Chondrocyte (in vitro differentiated cells): ENCODE data around the gene IPO5. TPM values are rescaled to one million over a fixed set of nuclear protein-coding genes. Genes with fewer than 3 reads are reported as not detected.
"Not testable (repeated sequence)": the region's sequence is repeated elsewhere in the genome, so short reads cannot be mapped to it uniquely, and the experiment has no call there.

Experiments used
- DNase-seq: peaks from one replicate; pipeline ENCODE4 v3.0.0; 2021; ENCODE audit warnings: mixed read lengths, low spot score
- H3K27ac Mint-ChIP-seq: one replicate; pipeline ENCODE4 v1.8.0; 2021; ENCODE audit warnings: mild to moderate bottlenecking, moderate library complexity, mixed read lengths; ENCODE audit not compliant: unreplicated experiment
- H3K27me3 Mint-ChIP-seq: 2 replicates; pipeline ENCODE4 v1.8.0; 2021; ENCODE audit warnings: low read depth, mixed read lengths
- H3K36me3 Mint-ChIP-seq: 2 replicates; pipeline ENCODE4 v1.8.0; 2021; ENCODE audit warnings: low read depth, mixed read lengths
- H3K4me1 Mint-ChIP-seq: 2 replicates; pipeline ENCODE4 v1.8.0; 2021; ENCODE audit warnings: low read depth, mild to moderate bottlenecking, mixed read lengths
- H3K4me3 Mint-ChIP-seq: one replicate; pipeline ENCODE4 v1.8.0; 2021; ENCODE audit warnings: mild to moderate bottlenecking, moderate library complexity, mixed read lengths; ENCODE audit not compliant: unreplicated experiment
- H3K9me3 Mint-ChIP-seq: 2 replicates; pipeline ENCODE4 v1.8.0; 2021; ENCODE audit warnings: low read depth, mixed read lengths
- total RNA-seq: library from RNA; stranded (reverse); gene quantifications from 3 replicates; pipeline ENCODE4 v1.2.1, GENCODE V29; 2021
- TF ChIP-seq, protein P1 (sequence below): fragments of 200-600 bp; sonication (generic); IDR thresholded peaks from 2 replicates; pipeline ENCODE4 v1.5.0; 2021; ENCODE audit warnings: antibody characterized with exemption, mild to moderate bottlenecking, moderate library complexity

Gene IPO5
- total RNA-seq, 1 donor from 2014 or later: 119 TPM

DNA sequence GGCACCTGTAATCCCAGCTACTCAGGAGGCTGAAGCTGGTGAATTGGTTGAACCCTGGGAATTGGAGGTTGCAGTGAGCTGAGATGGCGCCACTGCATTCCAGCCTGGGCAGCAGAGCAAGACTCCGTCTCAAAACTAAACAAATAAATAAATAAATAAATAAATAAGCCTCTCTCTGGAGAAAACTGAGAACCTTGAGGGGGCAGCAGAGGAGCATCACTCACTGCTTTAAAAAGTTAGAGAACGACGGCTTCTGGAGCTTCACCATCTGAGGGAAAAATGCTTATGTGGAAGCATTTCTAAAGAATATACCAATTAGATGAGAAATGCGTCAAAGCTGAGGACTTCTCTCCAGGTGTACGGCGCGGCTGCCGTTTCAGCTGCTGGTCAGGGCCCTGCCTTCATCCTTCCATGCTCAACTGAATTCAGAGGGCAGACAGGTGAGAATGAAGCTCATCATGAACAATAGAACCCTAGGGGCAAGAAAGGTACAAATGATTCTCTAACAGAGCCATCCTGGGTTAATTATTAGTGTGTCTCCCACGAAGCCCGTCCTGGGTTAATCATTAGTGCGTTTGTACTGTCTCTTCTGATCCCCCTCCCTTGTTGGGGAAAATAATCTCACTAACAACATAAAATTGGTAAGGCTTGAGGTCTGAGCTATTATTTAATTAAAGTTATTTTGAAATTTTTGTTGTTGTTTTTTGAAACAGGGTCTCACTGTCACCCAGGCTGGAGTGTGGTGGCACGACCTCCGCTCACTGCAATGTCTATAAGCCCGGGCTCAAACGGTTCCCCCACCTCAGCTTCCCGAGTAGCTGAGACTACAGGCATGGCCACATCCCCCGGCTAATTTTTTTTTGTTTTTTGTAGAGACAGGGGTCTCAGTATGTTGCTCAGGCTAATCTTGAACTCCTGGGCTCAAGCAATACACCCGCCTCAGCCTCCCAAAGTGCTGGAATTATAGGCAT lies 80.1 kb downstream of the IPO5 start:
- Mint-ChIP-seq H3K4me3 (no peak overlapping the region), H3K27me3 (no peaks in the 10 kb centered on the region), H3K27ac (no peak overlapping the region), H3K9me3 (no peaks in the 10 kb centered on the region), H3K4me1 (peaks cover 14% of the 10 kb centered on the region), H3K36me3 (no peaks in the 10 kb centered on the region)
- no peak for DNase-seq
- TF ChIP-seq, protein P1, sequence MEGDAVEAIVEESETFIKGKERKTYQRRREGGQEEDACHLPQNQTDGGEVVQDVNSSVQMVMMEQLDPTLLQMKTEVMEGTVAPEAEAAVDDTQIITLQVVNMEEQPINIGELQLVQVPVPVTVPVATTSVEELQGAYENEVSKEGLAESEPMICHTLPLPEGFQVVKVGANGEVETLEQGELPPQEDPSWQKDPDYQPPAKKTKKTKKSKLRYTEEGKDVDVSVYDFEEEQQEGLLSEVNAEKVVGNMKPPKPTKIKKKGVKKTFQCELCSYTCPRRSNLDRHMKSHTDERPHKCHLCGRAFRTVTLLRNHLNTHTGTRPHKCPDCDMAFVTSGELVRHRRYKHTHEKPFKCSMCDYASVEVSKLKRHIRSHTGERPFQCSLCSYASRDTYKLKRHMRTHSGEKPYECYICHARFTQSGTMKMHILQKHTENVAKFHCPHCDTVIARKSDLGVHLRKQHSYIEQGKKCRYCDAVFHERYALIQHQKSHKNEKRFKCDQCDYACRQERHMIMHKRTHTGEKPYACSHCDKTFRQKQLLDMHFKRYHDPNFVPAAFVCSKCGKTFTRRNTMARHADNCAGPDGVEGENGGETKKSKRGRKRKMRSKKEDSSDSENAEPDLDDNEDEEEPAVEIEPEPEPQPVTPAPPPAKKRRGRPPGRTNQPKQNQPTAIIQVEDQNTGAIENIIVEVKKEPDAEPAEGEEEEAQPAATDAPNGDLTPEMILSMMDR: peak; percentile 85

DNA sequence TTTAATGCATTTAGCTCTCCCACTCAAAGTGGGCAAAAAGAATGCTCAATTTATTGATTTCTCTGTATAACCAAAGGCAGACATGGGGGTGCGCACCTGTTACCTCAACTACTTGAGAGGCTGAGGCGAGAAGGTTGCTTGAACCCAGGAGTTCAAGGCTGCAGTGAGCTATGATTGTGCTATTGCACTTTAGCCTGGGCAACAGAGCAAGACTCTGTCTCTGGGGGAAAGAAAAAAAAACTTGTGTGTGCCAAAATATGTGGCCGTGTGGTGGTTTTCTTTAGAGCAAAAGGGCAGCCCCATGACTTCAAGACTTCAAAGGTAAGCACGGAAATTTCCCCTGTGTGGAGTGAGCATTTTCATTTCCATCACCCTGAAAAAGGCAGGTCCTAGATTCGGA lies 81.9 kb downstream of the IPO5 start:
- no peak for DNase-seq
- H3K27ac Mint-ChIP-seq: no peak overlapping the region
- no peaks in the 10 kb centered on the region for H3K36me3 Mint-ChIP-seq
- peaks cover 14% of the 10 kb centered on the region for H3K4me1 Mint-ChIP-seq
- no peaks in the 10 kb centered on the region for H3K27me3 Mint-ChIP-seq
- no peak overlapping the region for H3K4me3 Mint-ChIP-seq
- H3K9me3 Mint-ChIP-seq: no peaks in the 10 kb centered on the region
- TF ChIP-seq, protein P1: no peak

DNA sequence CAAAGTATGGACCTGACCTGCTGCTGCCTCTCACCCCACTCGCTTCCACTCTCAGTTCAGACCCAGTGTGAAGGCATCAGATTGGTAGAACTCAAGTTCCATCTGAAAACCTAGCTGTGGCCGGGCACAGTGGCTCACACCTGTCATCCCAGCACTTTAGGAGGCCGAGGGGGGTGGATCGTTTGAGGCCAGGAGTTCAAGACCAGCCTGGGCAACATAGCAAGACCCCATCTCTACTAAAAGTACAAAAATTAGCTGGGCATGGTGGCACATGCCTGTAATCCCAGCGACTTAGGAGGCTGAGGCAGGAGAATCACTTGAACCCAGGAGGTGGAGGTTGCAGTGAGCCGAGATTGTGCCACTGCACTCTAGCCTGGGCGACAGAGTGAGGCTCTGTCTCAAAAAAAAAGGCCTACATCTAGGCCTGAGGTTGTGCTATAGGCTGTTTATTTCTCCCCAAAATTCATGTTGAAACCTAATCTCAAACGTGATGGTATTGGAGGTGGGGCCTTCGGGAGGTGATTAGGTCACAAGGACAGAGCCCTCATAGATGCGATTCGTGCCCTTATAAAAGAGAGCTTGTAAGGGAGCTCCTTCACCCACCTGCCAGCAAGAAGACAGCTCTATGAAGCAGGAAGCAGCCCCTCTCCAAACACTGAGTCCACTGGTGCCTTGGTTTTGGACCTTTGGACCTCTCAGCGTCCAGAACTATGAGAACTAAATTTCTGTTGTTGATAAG lies 83.3 kb downstream of the IPO5 start:
- H3K4me3 Mint-ChIP-seq, H3K36me3 Mint-ChIP-seq, H3K27ac Mint-ChIP-seq: not testable (repeated sequence)

DNA sequence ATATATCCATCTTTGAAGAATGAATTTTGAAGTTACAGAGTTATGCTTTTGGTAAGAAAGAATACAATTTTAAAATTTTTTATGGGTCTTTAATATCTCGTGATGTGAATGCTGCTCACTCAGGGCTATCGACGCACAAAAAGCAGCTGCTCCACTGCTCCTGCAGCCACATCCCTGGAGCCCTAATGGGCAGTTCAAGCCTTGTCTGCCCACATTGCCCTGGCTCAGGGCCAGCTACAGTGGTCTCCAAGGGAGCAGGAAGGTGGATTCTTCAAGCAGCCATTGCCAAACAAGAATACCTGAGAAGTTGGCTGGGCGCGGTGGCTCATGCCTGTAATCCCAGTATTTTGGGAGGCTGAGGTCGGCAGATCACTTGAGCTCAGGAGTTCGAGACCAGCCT lies 85.8 kb downstream of the IPO5 start:
- no peak for DNase-seq
- Mint-ChIP-seq H3K36me3 (no peaks in the 10 kb centered on the region), H3K27ac (no peak overlapping the region), H3K27me3 (no peaks in the 10 kb centered on the region), H3K4me3 (no peak overlapping the region), H3K4me1 (no peaks in the 10 kb centered on the region), H3K9me3 (no peaks in the 10 kb centered on the region)
- TF ChIP-seq, protein P1: no peak

More for the DNA sequence above, 83.3 kb downstream of the IPO5 start:
- H3K9me3 Mint-ChIP-seq, DNase-seq, H3K4me1 Mint-ChIP-seq, H3K27me3 Mint-ChIP-seq: not testable (repeated sequence)

DNA sequence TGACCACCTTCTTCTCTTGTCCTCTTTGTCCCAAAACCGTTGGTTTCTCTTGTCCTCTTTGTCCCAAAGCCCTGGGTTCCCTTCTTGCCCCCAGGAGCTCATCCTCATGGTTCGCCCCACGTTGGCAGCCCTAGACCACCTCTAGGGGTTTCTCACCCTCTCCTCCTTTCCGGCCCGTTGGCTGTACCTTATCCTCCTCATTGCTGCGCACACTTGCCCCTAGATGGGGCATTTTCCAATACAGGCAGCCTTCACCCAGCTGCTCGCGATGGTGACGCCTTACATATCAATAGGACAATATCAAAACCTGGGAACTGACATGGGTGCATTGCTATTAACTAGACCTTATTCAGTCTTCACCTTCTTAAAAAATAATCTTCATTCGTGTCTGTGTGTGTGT lies 86.5 kb downstream of the IPO5 start:
- TF ChIP-seq, protein P1: no peak
- H3K9me3 Mint-ChIP-seq: no peaks in the 10 kb centered on the region
- no peak overlapping the region for H3K4me3 Mint-ChIP-seq
- H3K36me3 Mint-ChIP-seq: no peaks in the 10 kb centered on the region
- H3K27me3 Mint-ChIP-seq: no peaks in the 10 kb centered on the region
- H3K4me1 Mint-ChIP-seq: no peaks in the 10 kb centered on the region
- no peak overlapping the region for H3K27ac Mint-ChIP-seq
- no peak for DNase-seq
